ENCODE results near the gene ATP8A2. TPM values are rescaled to one million over a fixed set of nuclear protein-coding genes. Genes with fewer than 3 reads are reported as not detected.

ATP8A2 gene
- total RNA-seq, 2 donors from 2014 or later = 0.67 to 0.74 TPM

DNA sequence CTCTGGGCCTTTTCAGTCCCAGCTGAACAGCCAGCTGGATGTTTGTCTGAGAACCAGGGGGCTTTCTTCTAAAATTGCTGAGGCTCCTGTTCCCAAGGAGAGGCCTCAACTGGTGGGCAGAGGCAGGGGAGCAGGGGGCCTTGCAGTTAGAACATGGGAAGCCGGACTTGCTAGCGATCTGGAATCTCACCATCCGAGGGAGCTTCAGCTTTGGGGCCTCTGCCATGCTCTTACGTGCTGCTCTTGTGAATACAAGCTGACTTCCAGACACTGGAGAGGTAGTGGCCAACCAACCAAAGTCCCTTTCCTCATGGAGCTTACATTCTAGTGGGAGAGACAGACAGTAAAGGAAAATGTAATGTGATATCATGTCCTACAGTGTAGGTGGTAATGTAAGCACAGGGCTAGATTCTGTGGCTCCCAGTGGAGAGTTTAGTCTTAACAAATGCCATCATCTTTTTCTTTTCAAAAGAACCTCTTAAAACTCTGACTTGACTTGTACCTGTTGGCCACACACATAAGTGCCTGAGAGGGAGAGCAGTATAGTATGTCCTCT, 657.9 kb downstream of the ATP8A2 start:
- DNase-seq = no peak
- Mint-ChIP-seq H3K4me1 (ENCODE audit: low read depth) (no peaks in the 10 kb centered on the region), H3K9me3 (peaks cover 0 to 2% of the 10 kb centered on the region in 2 donors), H3K36me3 (ENCODE audit: insufficient read depth in 2 of 2) (peaks cover 0 to 2% of the 10 kb centered on the region in 2 donors), H3K4me3 (no peak overlapping the region), H3K27me3 (ENCODE audit: low read depth) (peaks cover 15% of the 10 kb centered on the region), H3K27ac (no peak overlapping the region)
- no peak for ATAC-seq (replicated peaks in 1 of 2)

- no peak overlapping the region for H3K4me3 Mint-ChIP-seq
- no peak for DNase-seq
- no peak for ATAC-seq (replicated peaks in 1 of 2)
- H3K36me3 Mint-ChIP-seq (ENCODE audit: insufficient read depth in 2 of 2) = peaks cover 0 to 2% of the 10 kb centered on the region in 2 donors
- peaks cover 15% of the 10 kb centered on the region for H3K27me3 Mint-ChIP-seq (ENCODE audit: low read depth)
- H3K4me1 Mint-ChIP-seq (ENCODE audit: low read depth) = no peaks in the 10 kb centered on the region
- H3K27ac Mint-ChIP-seq = no peak overlapping the region
- H3K9me3 Mint-ChIP-seq = peaks cover 0 to 2% of the 10 kb centered on the region in 2 donors
Observed at GRCh38 chr13:26030331-26030730, 658.6 kb downstream of the ATP8A2 start.

- DNase-seq = no peak
- peaks cover 2% of the 10 kb centered on the region in 2 donors for H3K9me3 Mint-ChIP-seq
- no peak overlapping the region for H3K27ac Mint-ChIP-seq
- no peak for ATAC-seq (replicated peaks in 1 of 2)
- H3K4me3 Mint-ChIP-seq = no peak overlapping the region
- H3K27me3 Mint-ChIP-seq (ENCODE audit: low read depth) = peaks cover 15% of the 10 kb centered on the region
- no peaks in the 10 kb centered on the region for H3K4me1 Mint-ChIP-seq (ENCODE audit: low read depth)
- peaks cover 0 to 2% of the 10 kb centered on the region in 2 donors for H3K36me3 Mint-ChIP-seq (ENCODE audit: insufficient read depth in 2 of 2)
Observed at GRCh38 chr13:26034018-26034417, 662.2 kb downstream of the ATP8A2 start.

GRCh38 chr13:26036383-26036782, 664.6 kb downstream of the ATP8A2 start:
- H3K4me1 Mint-ChIP-seq (ENCODE audit: low read depth) = no peaks in the 10 kb centered on the region
- H3K4me3 Mint-ChIP-seq = no peak overlapping the region
- DNase-seq (no peak), ATAC-seq (replicated peaks in 1 of 2) (no peak)
- no peak overlapping the region for H3K27ac Mint-ChIP-seq
- peaks cover 7% of the 10 kb centered on the region for H3K27me3 Mint-ChIP-seq (ENCODE audit: low read depth)
- peaks cover 0 to 2% of the 10 kb centered on the region in 2 donors for H3K9me3 Mint-ChIP-seq
- H3K36me3 Mint-ChIP-seq (ENCODE audit: insufficient read depth in 2 of 2) = peaks cover 0 to 2% of the 10 kb centered on the region in 2 donors

GRCh38 chr13:26037302-26037701, 665.5 kb downstream of the ATP8A2 start:
- peak in 1 of 2 donors; percentile 40 for ATAC-seq (replicated peaks in 1 of 2)
- peak; percentile 36 to 41 for DNase-seq
- peaks cover 0 to 2% of the 10 kb centered on the region in 2 donors for H3K9me3 Mint-ChIP-seq
- H3K27me3 Mint-ChIP-seq (ENCODE audit: low read depth) = peaks cover 7% of the 10 kb centered on the region
- H3K36me3 Mint-ChIP-seq (ENCODE audit: insufficient read depth in 2 of 2) = no peaks in the 10 kb centered on the region
- H3K4me1 Mint-ChIP-seq (ENCODE audit: low read depth) = no peaks in the 10 kb centered on the region
- H3K27ac Mint-ChIP-seq = no peak overlapping the region
- H3K4me3 Mint-ChIP-seq = no peak overlapping the region

DNA sequence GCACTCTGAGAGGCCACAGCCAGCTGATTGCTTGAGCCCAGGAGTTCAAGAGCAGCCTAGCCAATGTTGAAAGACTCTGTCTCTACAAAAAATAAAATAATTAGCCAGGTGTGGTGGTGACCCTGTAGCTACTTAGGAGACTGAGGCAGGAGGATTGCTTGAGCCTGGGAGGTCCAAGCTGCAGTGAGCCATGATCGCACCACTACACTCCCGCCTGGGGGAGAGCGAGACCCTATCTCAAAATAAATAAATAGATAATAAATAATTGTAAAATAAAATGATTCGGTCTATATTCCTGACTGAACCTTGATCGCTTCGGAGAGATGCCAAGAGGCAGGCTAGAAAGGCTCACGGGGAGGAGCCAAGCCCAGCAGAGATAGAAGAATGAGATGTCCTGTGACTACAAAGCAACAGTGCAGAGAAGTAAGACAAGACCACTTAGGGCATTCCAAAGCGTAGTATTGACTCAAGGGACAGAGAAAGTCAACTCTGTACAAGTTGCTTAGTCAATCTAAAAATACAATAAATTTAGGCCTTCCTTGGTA, 667.2 kb downstream of the ATP8A2 start:
- peaks cover 3% of the 10 kb centered on the region for H3K27me3 Mint-ChIP-seq (ENCODE audit: low read depth)
- peaks cover 0 to 2% of the 10 kb centered on the region in 2 donors for H3K9me3 Mint-ChIP-seq
- ATAC-seq (replicated peaks in 1 of 2) = no peak
- no peaks in the 10 kb centered on the region for H3K36me3 Mint-ChIP-seq (ENCODE audit: insufficient read depth in 2 of 2)
- H3K4me1 Mint-ChIP-seq (ENCODE audit: low read depth) = no peaks in the 10 kb centered on the region
- no peak for DNase-seq
- no peak overlapping the region for H3K4me3 Mint-ChIP-seq
- H3K27ac Mint-ChIP-seq = no peak overlapping the region

GRCh38 chr13:26041444-26041843, 669.7 kb downstream of the ATP8A2 start:
- Mint-ChIP-seq H3K27me3 (ENCODE audit: low read depth) (no peaks in the 10 kb centered on the region), H3K4me1 (ENCODE audit: low read depth) (peaks cover 10% of the 10 kb centered on the region), H3K4me3 (no peak overlapping the region), H3K36me3 (ENCODE audit: insufficient read depth in 2 of 2) (no peaks in the 10 kb centered on the region), H3K9me3 (no peaks in the 10 kb centered on the region), H3K27ac (no peak overlapping the region)
- no peak for ATAC-seq (replicated peaks in 1 of 2)
- no peak for DNase-seq

GRCh38 chr13:26042785-26043184, 671.0 kb downstream of the ATP8A2 start:
- no peak overlapping the region for H3K4me3 Mint-ChIP-seq
- no peaks in the 10 kb centered on the region for H3K9me3 Mint-ChIP-seq
- H3K4me1 Mint-ChIP-seq (ENCODE audit: low read depth) = peaks cover 10% of the 10 kb centered on the region
- H3K27ac Mint-ChIP-seq = no peak overlapping the region
- no peaks in the 10 kb centered on the region for H3K27me3 Mint-ChIP-seq (ENCODE audit: low read depth)
- ATAC-seq (replicated peaks in 1 of 2) (no peak), DNase-seq (no peak)
- no peaks in the 10 kb centered on the region for H3K36me3 Mint-ChIP-seq (ENCODE audit: insufficient read depth in 2 of 2)

DNA sequence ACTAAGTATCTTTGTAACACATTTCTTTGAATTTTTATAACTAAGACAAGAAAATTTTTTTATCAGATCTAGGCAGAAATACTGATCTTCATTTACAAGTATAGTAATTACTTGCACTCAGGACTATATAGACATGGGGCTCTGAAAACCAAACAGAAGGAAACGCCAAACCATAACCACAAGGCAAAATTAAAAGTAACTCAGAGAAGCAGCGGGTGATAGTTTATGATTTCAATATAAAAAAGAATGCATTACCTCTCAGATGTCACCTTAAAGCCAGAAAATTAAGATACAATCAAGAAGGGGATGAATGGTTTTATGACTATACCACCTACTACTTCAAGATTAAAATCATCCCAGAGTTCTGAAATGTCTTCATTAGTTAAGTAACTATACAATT, 673.4 kb downstream of the ATP8A2 start:
- ATAC-seq (replicated peaks in 1 of 2) = peak in 1 of 2 donors; percentile 11
- H3K4me3 Mint-ChIP-seq = no peak overlapping the region
- H3K4me1 Mint-ChIP-seq (ENCODE audit: low read depth) = peaks cover 16% of the 10 kb centered on the region

DNA sequence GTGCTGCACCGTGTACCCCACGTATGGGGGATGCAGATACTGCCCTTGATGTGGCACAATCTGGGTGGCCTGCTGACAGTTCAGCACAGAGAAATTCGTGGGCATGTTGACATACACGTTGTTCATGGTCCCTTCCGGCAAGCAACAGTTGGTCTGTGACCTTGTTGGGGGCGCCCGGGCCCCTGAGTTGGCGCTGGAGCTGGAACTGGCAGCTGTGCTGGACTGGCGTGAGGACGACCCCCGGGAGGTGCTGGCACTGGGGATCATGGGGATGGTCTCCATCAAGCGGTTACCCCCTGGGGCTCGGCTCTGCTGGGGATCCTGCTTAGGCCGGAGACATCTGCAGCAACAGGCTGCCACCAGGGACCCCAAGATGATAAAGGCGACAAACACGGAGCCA, 674.9 kb downstream of the ATP8A2 start:
- DNase-seq (no peak), ATAC-seq (replicated peaks in 1 of 2) (no peak)
- H3K27me3 Mint-ChIP-seq (ENCODE audit: low read depth) = peaks cover 12% of the 10 kb centered on the region
- no peak overlapping the region for H3K4me3 Mint-ChIP-seq
- no peaks in the 10 kb centered on the region for H3K36me3 Mint-ChIP-seq (ENCODE audit: insufficient read depth in 2 of 2)
- peaks cover 16% of the 10 kb centered on the region for H3K4me1 Mint-ChIP-seq (ENCODE audit: low read depth)
- no peak overlapping the region for H3K27ac Mint-ChIP-seq
- H3K9me3 Mint-ChIP-seq = no peaks in the 10 kb centered on the region

More for the DNA sequence above, 673.4 kb downstream of the ATP8A2 start:
- no peak for DNase-seq
- no peaks in the 10 kb centered on the region for H3K9me3 Mint-ChIP-seq
- H3K27me3 Mint-ChIP-seq (ENCODE audit: low read depth) = peaks cover 12% of the 10 kb centered on the region
- H3K27ac Mint-ChIP-seq = no peak overlapping the region
- no peaks in the 10 kb centered on the region for H3K36me3 Mint-ChIP-seq (ENCODE audit: insufficient read depth in 2 of 2)

- H3K36me3 Mint-ChIP-seq (ENCODE audit: insufficient read depth in 2 of 2) = no peaks in the 10 kb centered on the region
- H3K27me3 Mint-ChIP-seq (ENCODE audit: low read depth) = peaks cover 12% of the 10 kb centered on the region
- H3K4me1 Mint-ChIP-seq (ENCODE audit: low read depth) = peaks cover 17% of the 10 kb centered on the region
- H3K27ac Mint-ChIP-seq = no peak overlapping the region
- no peak overlapping the region for H3K4me3 Mint-ChIP-seq
- no peak for DNase-seq
- H3K9me3 Mint-ChIP-seq = no peaks in the 10 kb centered on the region
- ATAC-seq (replicated peaks in 1 of 2) = no peak
Observed at GRCh38 chr13:26047040-26047439, 675.3 kb downstream of the ATP8A2 start.

GRCh38 chr13:26048741-26049140, 677.0 kb downstream of the ATP8A2 start:
- no peak for DNase-seq
- Mint-ChIP-seq H3K27me3 (ENCODE audit: low read depth) (peaks cover 29% of the 10 kb centered on the region), H3K27ac (no peak overlapping the region), H3K4me3 (no peak overlapping the region), H3K9me3 (no peaks in the 10 kb centered on the region), H3K4me1 (ENCODE audit: low read depth) (peaks cover 31% of the 10 kb centered on the region), H3K36me3 (ENCODE audit: insufficient read depth in 2 of 2) (no peaks in the 10 kb centered on the region)
- no peak for ATAC-seq (replicated peaks in 1 of 2)

GRCh38 chr13:26050568-26051230, 678.9 kb downstream of the ATP8A2 start:
- ATAC-seq (replicated peaks in 1 of 2) (peak; percentile 21 to 29), DNase-seq (peak; percentile 15 to 17)
- peak overlapping the region; percentile 79 for H3K4me3 Mint-ChIP-seq
- no peaks in the 10 kb centered on the region for H3K36me3 Mint-ChIP-seq (ENCODE audit: insufficient read depth in 2 of 2)
- peaks cover 21% of the 10 kb centered on the region for H3K4me1 Mint-ChIP-seq (ENCODE audit: low read depth)
- peaks cover 29% of the 10 kb centered on the region for H3K27me3 Mint-ChIP-seq (ENCODE audit: low read depth)
- H3K9me3 Mint-ChIP-seq = no peaks in the 10 kb centered on the region
- no peak overlapping the region for H3K27ac Mint-ChIP-seq
